Panc1 (cell line): ENCODE data around the gene LRRC30. TPM values are rescaled to one million over a fixed set of nuclear protein-coding genes. Genes with fewer than 3 reads are reported as not detected.

Source experiments
- ATAC-seq: fragments of 200-7000 bp; cut with Tn5 transposase; 2 replicates; pipeline ENCODE4 v1.9.1; 2020; ENCODE audit warnings: mild to moderate bottlenecking, moderate library complexity
- BruUV-seq: library from RNA; stranded (reverse); fragments of 400-500 nt; replicated peaks from 2 replicates; lab custom pipeline; 2021; lab: Mats Ljungman, UMichigan
- CTCF ChIA-PET: fragments of 300-600 bp; sonication (Branson Sonifier 250); formaldehyde crosslinking; loops from one replicate; lab custom pipeline; 2022; ENCODE audit warnings: antibody characterized with exemption; lab: Charles Lee
- POLR2A ChIA-PET: fragments of 300-600 bp; sonication (Branson Sonifier 250); formaldehyde crosslinking; loops from one replicate; lab custom pipeline; 2022; ENCODE audit warnings: antibody characterized with exemption; lab: Charles Lee
- DNase-seq: peaks from one replicate; pipeline ENCODE4 v3.0.0-alpha.2; 2010; ENCODE audit warnings: low read depth, low spot score
- H3K27ac ChIP-seq: 2 replicates; pipeline ENCODE4 v1.5.1; 2011; ENCODE audit warnings: mild to moderate bottlenecking, low read length, inconsistent platforms
- H3K27me3 ChIP-seq: fragments of 200-500 bp; sonication (Bioruptor generic); 2 replicates; pipeline ENCODE4 v1.6.0; 2014; ENCODE audit warnings: low read length, inconsistent platforms; ENCODE audit not compliant: control insufficient read depth, insufficient read depth
- H3K36me3 ChIP-seq: fragments of 200-500 bp; sonication (Bioruptor generic); 2 replicates; pipeline ENCODE4 v1.5.1; 2014; ENCODE audit warnings: inconsistent platforms, mild to moderate bottlenecking, low read length, moderate library complexity; ENCODE audit not compliant: control insufficient read depth, insufficient read depth
- H3K4me1 ChIP-seq: 2 replicates; pipeline ENCODE4 v1.5.1; 2011; ENCODE audit warnings: inconsistent platforms, mild to moderate bottlenecking, low read length, moderate library complexity; ENCODE audit not compliant: control insufficient read depth, insufficient read depth
- H3K4me3 ChIP-seq, 2 experiments: 2 replicates each; pipeline ENCODE4 v1.5.1; 2011 to 2012; ENCODE audit warnings: low read depth in 2 of 2, low read length in 2 of 2, mild to moderate bottlenecking in 2 of 2, inconsistent platforms in 1 of 2, moderate library complexity in 1 of 2
- H3K9me3 ChIP-seq: fragments of 200-500 bp; sonication (Bioruptor generic); 2 replicates; pipeline ENCODE4 v1.5.1; 2014; ENCODE audit warnings: low read depth, mild to moderate bottlenecking, inconsistent platforms, low read length, moderate library complexity; ENCODE audit not compliant: control insufficient read depth, insufficient read depth
- CTCF ChIP-seq: fragments of 450-650 bp; IDR thresholded peaks from 2 replicates; pipeline ENCODE4 v1.5.1; 2017; ENCODE audit warnings: mild to moderate bottlenecking
- POLR2AphosphoS5 ChIP-seq: IDR thresholded peaks from 2 replicates; pipeline ENCODE4 v1.6.1; 2012; ENCODE audit warnings: mild to moderate bottlenecking, low read depth, low read length, moderate library complexity
- REST ChIP-seq, 2 experiments: IDR thresholded peaks; 2 replicates each; pipeline ENCODE4 v1.6.1; 2011 to 2012; ENCODE audit warnings: low read depth in 2 of 2, control low read depth in 1 of 2, low read length in 1 of 2, mild to moderate bottlenecking in 1 of 2, moderate library complexity in 1 of 2; ENCODE audit not compliant: insufficient read depth in 1 of 2
- SIN3A ChIP-seq: IDR thresholded peaks from 2 replicates; pipeline ENCODE4 v1.6.1; 2012; ENCODE audit warnings: low read depth, mild to moderate bottlenecking, low read length, moderate library complexity, borderline replicate concordance; ENCODE audit not compliant: insufficient read depth
- TCF7L2 ChIP-seq: IDR thresholded peaks from 2 replicates; pipeline ENCODE4 v1.6.1; 2011; ENCODE audit warnings: mild to moderate bottlenecking, low read depth, low read length, inconsistent platforms
- in situ Hi-C: cut with HindIII; loops from 2 replicates; pipeline ENCODE4 v1.10.0; 2016; ENCODE audit warnings: low sequenced_read_pairs, low pct_unique_long_range_greater_than_20kb
- intact Hi-C: fragments of 100-400 bp; cut with micrococcal nuclease; formaldehyde crosslinking; loops from one replicate; pipeline ENCODE4 v1.10.0; 2022; ENCODE audit not compliant: unreplicated experiment
- total RNA-seq: library from RNA; stranded (reverse); gene quantifications from one replicate; pipeline ENCODE4 v1.2.1, GENCODE V29; 2021; ENCODE audit not compliant: unreplicated experiment

The LRRC30 gene
- total RNA-seq, 1 experiment from 2014 or later, result not detected

- intact Hi-C loops (no loop called here), in situ Hi-C loops (no loop called here)
- no peaks in the 10 kb centered on the region for H3K9me3 ChIP-seq
- TF ChIP-seq TCF7L2 (no peak), POLR2AphosphoS5 (no peak), CTCF (no peak), REST (IDR thresholded peaks at IDR 0.05; ENCODE audit: insufficient read depth in 1 of 2, low read depth in 2 of 2, low read length in 1 of 2) (no peak), SIN3A (no peak)
- no peak for DNase-seq
- no peak overlapping the region for H3K27ac ChIP-seq
- ATAC-seq, result no peak
- ChIA-PET CTCF (no interaction called here), POLR2A (no interaction called here)
- BruUV-seq, result no TSS peak
- H3K27me3 ChIP-seq, result no peaks in the 10 kb centered on the region
- no peaks in the 10 kb centered on the region for H3K36me3 ChIP-seq
- H3K4me3 ChIP-seq, result no peak overlapping the region
- no peaks in the 10 kb centered on the region for H3K4me1 ChIP-seq
These were observed 1.3 kb downstream of the LRRC30 start for GRCh38 chr18:7232218-7232617.

GRCh38 chr18:7233134-7233810, 2.4 kb downstream of the LRRC30 start:
- H3K27ac ChIP-seq, result no peak overlapping the region
- in situ Hi-C loops (no loop called here), intact Hi-C loops (no loop called here)
- H3K4me3 ChIP-seq, result no peak overlapping the region
- no peaks in the 10 kb centered on the region for H3K27me3 ChIP-seq
- H3K36me3 ChIP-seq, result no peaks in the 10 kb centered on the region
- H3K4me1 ChIP-seq, result no peaks in the 10 kb centered on the region
- BruUV-seq, result no TSS peak
- ChIA-PET CTCF (no interaction called here), POLR2A (no interaction called here)
- no peak for ATAC-seq
- no peaks in the 10 kb centered on the region for H3K9me3 ChIP-seq
- no peak for DNase-seq
- TF ChIP-seq POLR2AphosphoS5 (no peak), CTCF (no peak), SIN3A (no peak), TCF7L2 (no peak), REST (IDR thresholded peaks at IDR 0.05; ENCODE audit: insufficient read depth in 1 of 2, low read depth in 2 of 2, low read length in 1 of 2) (no peak)
